ENCODE data around the gene AGPAT3.

GRCh38 chr21:44011123-44011522 lies 146.1 kb downstream of the AGPAT3 start:
- TF ChIP-seq CTCF (IDR thresholded peaks at IDR 0.05) (no peak), EP300 (IDR thresholded peaks at IDR 0.05) (no peak), POLR2A (IDR thresholded peaks at IDR 0.05) (no peak)

All from suprapubic skin (tissue), 3 donors.